ENCODE measurements around the gene RGS3.
A peak's percentile ranks its signal among the peaks of the same experiment; 100 is the strongest.

The RGS3 gene

GRCh38 chr9:113479174-113479621, 15.7 kb downstream of the RGS3 start:
- ChIA-PET CTCF (no interaction called here), POLR2A (no interaction called here)
- Histone ChIP-seq H3K4me1 (ENCODE audit: control insufficient read depth, insufficient read depth, low read length) (peaks cover under 1% of the 10 kb centered on the region; the same call in 1 of the 2 replicates), H3K36me3 (ENCODE audit: control insufficient read depth in 2 of 2, insufficient read depth in 1 of 2, low read length in 2 of 2) (no peaks in the 10 kb centered on the region), H3K4me3 (ENCODE audit: low read depth, low read length) (no peak overlapping the region), H3K27ac (ENCODE audit: extremely low read depth, low read depth, low read length) (no peak overlapping the region), H3K9me3 (ENCODE audit: control insufficient read depth, insufficient read depth, low read depth, low read length) (no peaks in the 10 kb centered on the region)
- TF ChIP-seq HOXC10 (CRISPR knock-in tag; IDR thresholded peaks at IDR 0.05) (no peak), ZNF335 (tag by site-specific recombination; conservative IDR thresholded peaks at IDR 0.05) (no peak), ZNF624 (tag by site-specific recombination; IDR thresholded peaks at IDR 0.05) (no peak), ZNF140 (tag by site-specific recombination; IDR thresholded peaks at IDR 0.05) (no peak), ZNF558 (tag by site-specific recombination; IDR thresholded peaks at IDR 0.05) (no peak), ZBTB44 (tag by site-specific recombination; IDR thresholded peaks at IDR 0.05) (no peak), ZNF76 (tag by site-specific recombination; IDR thresholded peaks at IDR 0.05; ENCODE audit: borderline replicate concordance, low read depth) (no peak), ZNF311 (tag by site-specific recombination; IDR thresholded peaks at IDR 0.05; ENCODE audit: borderline replicate concordance) (no peak), ZNF23 (tag by site-specific recombination; IDR thresholded peaks at IDR 0.05; ENCODE audit: borderline replicate concordance) (no peak), REPIN1 (tag by site-specific recombination; IDR thresholded peaks at IDR 0.05; ENCODE audit: low read depth) (no peak), MZF1 (tag by site-specific recombination; IDR thresholded peaks at IDR 0.05; ENCODE audit: borderline replicate concordance) (no peak)
- TF ChIP-seq, protein P1, sequence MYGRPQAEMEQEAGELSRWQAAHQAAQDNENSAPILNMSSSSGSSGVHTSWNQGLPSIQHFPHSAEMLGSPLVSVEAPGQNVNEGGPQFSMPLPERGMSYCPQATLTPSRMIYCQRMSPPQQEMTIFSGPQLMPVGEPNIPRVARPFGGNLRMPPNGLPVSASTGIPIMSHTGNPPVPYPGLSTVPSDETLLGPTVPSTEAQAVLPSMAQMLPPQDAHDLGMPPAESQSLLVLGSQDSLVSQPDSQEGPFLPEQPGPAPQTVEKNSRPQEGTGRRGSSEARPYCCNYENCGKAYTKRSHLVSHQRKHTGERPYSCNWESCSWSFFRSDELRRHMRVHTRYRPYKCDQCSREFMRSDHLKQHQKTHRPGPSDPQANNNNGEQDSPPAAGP (tag by site-specific recombination; IDR thresholded peaks at IDR 0.05) = no peak
- TF ChIP-seq, protein P2, sequence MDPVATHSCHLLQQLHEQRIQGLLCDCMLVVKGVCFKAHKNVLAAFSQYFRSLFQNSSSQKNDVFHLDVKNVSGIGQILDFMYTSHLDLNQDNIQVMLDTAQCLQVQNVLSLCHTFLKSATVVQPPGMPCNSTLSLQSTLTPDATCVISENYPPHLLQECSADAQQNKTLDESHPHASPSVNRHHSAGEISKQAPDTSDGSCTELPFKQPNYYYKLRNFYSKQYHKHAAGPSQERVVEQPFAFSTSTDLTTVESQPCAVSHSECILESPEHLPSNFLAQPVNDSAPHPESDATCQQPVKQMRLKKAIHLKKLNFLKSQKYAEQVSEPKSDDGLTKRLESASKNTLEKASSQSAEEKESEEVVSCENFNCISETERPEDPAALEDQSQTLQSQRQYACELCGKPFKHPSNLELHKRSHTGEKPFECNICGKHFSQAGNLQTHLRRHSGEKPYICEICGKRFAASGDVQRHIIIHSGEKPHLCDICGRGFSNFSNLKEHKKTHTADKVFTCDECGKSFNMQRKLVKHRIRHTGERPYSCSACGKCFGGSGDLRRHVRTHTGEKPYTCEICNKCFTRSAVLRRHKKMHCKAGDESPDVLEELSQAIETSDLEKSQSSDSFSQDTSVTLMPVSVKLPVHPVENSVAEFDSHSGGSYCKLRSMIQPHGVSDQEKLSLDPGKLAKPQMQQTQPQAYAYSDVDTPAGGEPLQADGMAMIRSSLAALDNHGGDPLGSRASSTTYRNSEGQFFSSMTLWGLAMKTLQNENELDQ (tag by site-specific recombination; IDR thresholded peaks at IDR 0.05; ENCODE audit: low read depth) = no peak
- TF ChIP-seq, protein P3, sequence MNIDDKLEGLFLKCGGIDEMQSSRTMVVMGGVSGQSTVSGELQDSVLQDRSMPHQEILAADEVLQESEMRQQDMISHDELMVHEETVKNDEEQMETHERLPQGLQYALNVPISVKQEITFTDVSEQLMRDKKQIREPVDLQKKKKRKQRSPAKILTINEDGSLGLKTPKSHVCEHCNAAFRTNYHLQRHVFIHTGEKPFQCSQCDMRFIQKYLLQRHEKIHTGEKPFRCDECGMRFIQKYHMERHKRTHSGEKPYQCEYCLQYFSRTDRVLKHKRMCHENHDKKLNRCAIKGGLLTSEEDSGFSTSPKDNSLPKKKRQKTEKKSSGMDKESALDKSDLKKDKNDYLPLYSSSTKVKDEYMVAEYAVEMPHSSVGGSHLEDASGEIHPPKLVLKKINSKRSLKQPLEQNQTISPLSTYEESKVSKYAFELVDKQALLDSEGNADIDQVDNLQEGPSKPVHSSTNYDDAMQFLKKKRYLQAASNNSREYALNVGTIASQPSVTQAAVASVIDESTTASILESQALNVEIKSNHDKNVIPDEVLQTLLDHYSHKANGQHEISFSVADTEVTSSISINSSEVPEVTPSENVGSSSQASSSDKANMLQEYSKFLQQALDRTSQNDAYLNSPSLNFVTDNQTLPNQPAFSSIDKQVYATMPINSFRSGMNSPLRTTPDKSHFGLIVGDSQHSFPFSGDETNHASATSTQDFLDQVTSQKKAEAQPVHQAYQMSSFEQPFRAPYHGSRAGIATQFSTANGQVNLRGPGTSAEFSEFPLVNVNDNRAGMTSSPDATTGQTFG (tag by site-specific recombination; IDR thresholded peaks at IDR 0.05; ENCODE audit: borderline replicate concordance) = no peak

DNA sequence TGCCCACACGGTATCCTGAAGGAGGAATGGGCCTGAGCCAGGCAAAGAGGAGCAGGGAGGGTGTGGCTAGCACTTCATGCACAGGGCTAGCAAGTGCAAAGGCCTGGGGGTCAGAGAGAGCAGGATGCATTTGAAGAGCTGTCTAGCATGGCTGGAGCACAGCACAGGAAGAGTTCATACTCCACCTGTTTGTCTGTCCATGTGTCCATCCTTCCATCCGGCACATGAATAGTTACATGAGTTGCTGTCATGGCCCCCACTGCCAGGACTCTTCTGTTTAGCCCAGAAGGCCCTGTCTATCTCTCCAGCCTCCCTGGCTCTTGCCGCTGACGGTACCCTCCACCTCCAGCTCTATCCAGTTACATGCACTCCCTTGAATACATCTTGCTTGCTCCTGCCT, 17.1 kb downstream of the RGS3 start:
- Histone ChIP-seq H3K36me3 (ENCODE audit: control insufficient read depth in 2 of 2, insufficient read depth in 1 of 2, low read length in 2 of 2) (no peaks in the 10 kb centered on the region), H3K4me1 (ENCODE audit: control insufficient read depth, insufficient read depth, low read length) (peaks cover 5% of the 10 kb centered on the region; the same call in 1 of the 2 replicates), H3K9me3 (ENCODE audit: control insufficient read depth, insufficient read depth, low read depth, low read length) (no peaks in the 10 kb centered on the region), H3K4me3 (ENCODE audit: low read depth, low read length) (no peak overlapping the region), H3K27ac (ENCODE audit: extremely low read depth, low read depth, low read length) (no peak overlapping the region)
- ChIA-PET CTCF (interaction anchor here (0.7 kb wide), 1 partner anchor 27 kb away, joined by 3 read pairs; no protein-coding TSS in a partner anchor), POLR2A (no interaction called here)
- no peak for TF ChIP-seq ZNF335 (tag by site-specific recombination; conservative IDR thresholded peaks at IDR 0.05)
- no peak for TF ChIP-seq ZNF391 (tag by site-specific recombination; IDR thresholded peaks at IDR 0.05; ENCODE audit: borderline replicate concordance, low read depth)
- TF ChIP-seq ZNF223 (tag by site-specific recombination; IDR thresholded peaks at IDR 0.05) = no peak
- 0 out of 2 replicates have a peak, but pooled peaks have one; percentile 35 for TF ChIP-seq ZNF623 (tag by site-specific recombination; IDR thresholded peaks at IDR 0.05)
- TF ChIP-seq ZNF140 (tag by site-specific recombination; IDR thresholded peaks at IDR 0.05) = no peak
- no peak for TF ChIP-seq ZNF114 (tag by site-specific recombination; IDR thresholded peaks at IDR 0.05)
- TF ChIP-seq ZNF311 (tag by site-specific recombination; IDR thresholded peaks at IDR 0.05; ENCODE audit: borderline replicate concordance) = no peak

All from HEK293 (cell line).